ENCODE results near the gene ZNRF3.

Gene ZNRF3

GRCh38 chr22:28984482-28985158 is 101.2 kb downstream of the ZNRF3 start:
- H3K27me3 ChIP-seq (replicated peaks; ENCODE audit: control insufficient read depth, insufficient read depth, low read length), result no peaks in the 10 kb centered on the region; the same call in 1 of the 2 replicates
- DNase-seq (ENCODE audit: extremely low read depth, insufficient read length), result no peak
- no peaks in the 10 kb centered on the region for H3K36me3 ChIP-seq (ENCODE audit: control insufficient read depth, insufficient read depth, low read length)
- no peak for TF ChIP-seq CTCF (IDR thresholded peaks at IDR 0.05; ENCODE audit: insufficient read depth, low read length, poor library complexity, severe bottlenecking)
- H3K4me3 ChIP-seq (replicated peaks; ENCODE audit: low read depth, low read length), result no peak overlapping the region

GRCh38 chr22:28985581-28986290 is 102.4 kb downstream of the ZNRF3 start:
- Histone ChIP-seq H3K4me3 (replicated peaks; ENCODE audit: low read depth, low read length) (no peak overlapping the region), H3K27me3 (replicated peaks; ENCODE audit: control insufficient read depth, insufficient read depth, low read length) (no peaks in the 10 kb centered on the region; the same call in 1 of the 2 replicates), H3K36me3 (ENCODE audit: control insufficient read depth, insufficient read depth, low read length) (no peaks in the 10 kb centered on the region)
- no peak for DNase-seq (ENCODE audit: extremely low read depth, insufficient read length)
- TF ChIP-seq CTCF (IDR thresholded peaks at IDR 0.05; ENCODE audit: insufficient read depth, low read length, poor library complexity, severe bottlenecking), result no peak

GRCh38 chr22:28986366-28986765 is 103.0 kb downstream of the ZNRF3 start:
- TF ChIP-seq CTCF (IDR thresholded peaks at IDR 0.05; ENCODE audit: insufficient read depth, low read length, poor library complexity, severe bottlenecking), result no peak
- no peak overlapping the region for H3K4me3 ChIP-seq (replicated peaks; ENCODE audit: low read depth, low read length)
- H3K36me3 ChIP-seq (ENCODE audit: control insufficient read depth, insufficient read depth, low read length), result no peaks in the 10 kb centered on the region
- H3K27me3 ChIP-seq (replicated peaks; ENCODE audit: control insufficient read depth, insufficient read depth, low read length), result no peaks in the 10 kb centered on the region; the same call in 1 of the 2 replicates
- DNase-seq (ENCODE audit: extremely low read depth, insufficient read length), result no peak

- H3K27me3 ChIP-seq (replicated peaks; ENCODE audit: control insufficient read depth, insufficient read depth, low read length), result no peaks in the 10 kb centered on the region; the same call in 1 of the 2 replicates
- TF ChIP-seq CTCF (IDR thresholded peaks at IDR 0.05; ENCODE audit: insufficient read depth, low read length, poor library complexity, severe bottlenecking), result no peak
- no peaks in the 10 kb centered on the region for H3K36me3 ChIP-seq (ENCODE audit: control insufficient read depth, insufficient read depth, low read length)
- no peak overlapping the region for H3K4me3 ChIP-seq (replicated peaks; ENCODE audit: low read depth, low read length)
- DNase-seq (ENCODE audit: extremely low read depth, insufficient read length), result no peak
Observed at GRCh38 chr22:28988457-28988856, 105.1 kb downstream of the ZNRF3 start.

- DNase-seq (ENCODE audit: extremely low read depth, insufficient read length), result no peak
- no peak for TF ChIP-seq CTCF (IDR thresholded peaks at IDR 0.05; ENCODE audit: insufficient read depth, low read length, poor library complexity, severe bottlenecking)
- Histone ChIP-seq H3K36me3 (ENCODE audit: control insufficient read depth, insufficient read depth, low read length) (no peaks in the 10 kb centered on the region), H3K27me3 (replicated peaks; ENCODE audit: control insufficient read depth, insufficient read depth, low read length) (no peaks in the 10 kb centered on the region; the same call in 1 of the 2 replicates), H3K4me3 (replicated peaks; ENCODE audit: low read depth, low read length) (no peak overlapping the region)
Observed at GRCh38 chr22:28989035-28989464, 105.7 kb downstream of the ZNRF3 start.
